GM12872 (cell line): ENCODE data around the gene KDM3B.

Experiments
- CTCF ChIP-seq: IDR thresholded peaks from 3 replicates; pipeline ENCODE4 v1.5.1; 2011; ENCODE audit warnings: low read depth, mild to moderate bottlenecking, low read length, moderate library complexity; ENCODE audit not compliant: insufficient read depth

Gene KDM3B

GRCh38 chr5:138344887-138345622 is 7.4 kb upstream of the KDM3B start:
- TF ChIP-seq CTCF, result no peak

GRCh38 chr5:138346889-138347288 is 5.6 kb upstream of the KDM3B start:
- no peak for TF ChIP-seq CTCF

- no peak for TF ChIP-seq CTCF
These were observed 2.5 kb upstream of the KDM3B start for GRCh38 chr5:138349852-138350562.

GRCh38 chr5:138350563-138350890 is 2.0 kb upstream of the KDM3B start:
- no peak for TF ChIP-seq CTCF

GRCh38 chr5:138351056-138351455 is 1.4 kb upstream of the KDM3B start:
- no peak for TF ChIP-seq CTCF

GRCh38 chr5:138351517-138351916 is 968 bp upstream of the KDM3B start:
- TF ChIP-seq CTCF, result no peak

GRCh38 chr5:138352722-138353559 is 456 bp downstream of the KDM3B start:
- TF ChIP-seq CTCF, result peak; percentile 49; the same call in 2 of the 3 replicates
